Ectodermal cell (in vitro differentiated cells): ENCODE measurements around the gene COQ10B. TPM values are rescaled to one million over a fixed set of nuclear protein-coding genes. Genes with fewer than 3 reads are reported as not detected.
A peak's percentile ranks its signal among the peaks of the same experiment; 100 is the strongest.

Source experiments
- H3K27ac ChIP-seq: 2 replicates; pipeline ENCODE4 v1.7.0; 2013; ENCODE audit warnings: mild to moderate bottlenecking, low read depth, low read length; ENCODE audit not compliant: insufficient read depth, poor library complexity, severe bottlenecking
- H3K27me3 ChIP-seq: 2 replicates; pipeline ENCODE4 v1.7.0; 2013; ENCODE audit warnings: mild to moderate bottlenecking, low read length; ENCODE audit not compliant: insufficient read depth, control insufficient read depth, poor library complexity, severe bottlenecking
- H3K36me3 ChIP-seq: one replicate; pipeline ENCODE4 v1.7.0; 2013; ENCODE audit warnings: low read length; ENCODE audit not compliant: control insufficient read depth, insufficient read depth
- H3K4me1 ChIP-seq: one replicate; pipeline ENCODE4 v1.7.0; 2013; ENCODE audit warnings: low read length; ENCODE audit not compliant: control insufficient read depth, insufficient read depth
- H3K4me3 ChIP-seq: 2 replicates; pipeline ENCODE4 v1.7.0; 2013; ENCODE audit warnings: low read depth, low read length, control low read depth; ENCODE audit not compliant: insufficient read depth
- H3K9me3 ChIP-seq: 2 replicates; pipeline ENCODE4 v1.7.0; 2013; ENCODE audit warnings: mild to moderate bottlenecking, low read length, moderate library complexity; ENCODE audit not compliant: control insufficient read depth
- WGBS, 2 experiments: methylation state at CpG; one replicate each; pipeline ENCODE4 v1.1.7; 2013; ENCODE audit warnings: missing lambda C conversion rate in 2 of 2; 5-methylcytosine and 5-hydroxymethylcytosine counted together
- polyA plus RNA-seq, 4 experiments: library from polyadenylated mRNA; stranded (reverse); fragments of 50-300 nt; gene quantifications; one replicate each; pipeline ENCODE4 v1.2.3, GENCODE V29; 2013

COQ10B gene
- 13.2 TPM for polyA plus RNA-seq (2013, experiment 1 of 4)
- 15.0 TPM for polyA plus RNA-seq (2013, experiment 2 of 4)
- polyA plus RNA-seq (2013, experiment 3 of 4), result 14.6 TPM
- 14.9 TPM for polyA plus RNA-seq (2013, experiment 4 of 4)

DNA sequence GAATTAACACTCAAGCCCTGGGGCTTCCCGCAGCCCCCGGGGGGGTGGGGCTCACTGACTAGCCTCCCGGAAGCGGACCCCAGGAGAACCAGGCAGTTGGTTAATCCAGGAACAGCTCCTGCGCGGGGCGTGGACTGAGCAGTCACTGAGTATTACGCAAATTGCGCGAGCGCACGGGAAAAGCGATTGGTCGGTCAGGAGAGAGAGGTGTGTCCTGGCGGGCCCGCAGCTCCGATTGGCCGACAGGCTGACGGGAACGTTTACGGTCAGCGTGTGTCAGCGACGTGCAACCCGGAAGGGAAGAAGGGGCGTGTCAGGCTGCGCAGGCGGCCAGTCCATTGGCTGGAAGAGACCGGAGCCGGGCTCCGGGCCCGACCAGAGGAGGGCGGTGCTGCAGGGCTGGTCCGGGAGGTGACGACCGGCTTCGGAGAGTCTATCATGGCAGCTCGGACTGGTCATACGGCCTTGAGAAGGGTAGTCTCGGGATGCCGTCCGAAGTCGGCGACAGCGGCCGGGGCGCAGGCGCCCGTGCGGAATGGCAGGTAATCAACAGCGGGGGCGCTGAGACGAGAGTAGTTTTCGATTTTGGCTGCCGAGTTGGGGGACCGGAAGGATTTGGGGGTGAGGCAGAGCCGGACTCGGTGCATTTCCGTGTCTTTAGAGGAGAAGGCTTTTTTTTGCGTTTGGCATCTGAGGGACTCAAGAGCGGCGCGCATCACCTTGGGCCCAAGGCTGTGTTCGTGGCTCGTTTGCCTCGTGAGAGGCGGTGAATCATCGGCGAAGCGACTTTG is at the start of gene COQ10B:
COQ10B (plus strand) TSS at position 430 of the 791 bp plus-strand sequence; CDS start at position 439, 9 bp downstream.
- Histone ChIP-seq H3K27ac (peak within 1 kb of the TSS; percentile 95), H3K9me3 (no peaks in the 10 kb centered on the region), H3K4me3 (peak within 1 kb of the TSS; percentile 88), H3K27me3 (no peaks in the 10 kb centered on the region), H3K36me3 (no peaks in the 10 kb centered on the region), H3K4me1 (peaks cover 3% of the 10 kb centered on the region)
- WGBS, 2 experiments, result 0 to 1% methylated on average over 70 of the region's 70 CpGs

DNA sequence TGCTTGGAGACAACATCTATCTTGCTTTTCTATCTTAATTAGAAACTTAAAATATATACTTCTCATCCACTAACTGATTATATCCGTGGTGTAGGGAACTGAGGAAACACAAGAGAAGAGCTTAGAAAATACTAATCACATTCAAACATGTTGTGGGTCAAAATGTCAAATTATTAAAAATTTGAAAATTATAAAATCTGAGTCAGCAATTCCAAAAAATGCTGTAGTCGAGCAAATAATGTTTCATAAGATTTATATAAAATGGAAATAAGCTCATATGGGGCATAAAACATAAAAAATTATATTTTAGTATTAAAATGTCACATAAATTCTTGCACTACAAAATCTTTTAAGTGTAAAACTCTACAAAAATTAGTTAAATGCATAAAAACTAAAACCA is 47.8 kb upstream of the COQ10B start:
- Histone ChIP-seq H3K36me3 (peaks cover 67% of the 10 kb centered on the region), H3K4me3 (no peak overlapping the region), H3K27me3 (no peaks in the 10 kb centered on the region), H3K27ac (no peak overlapping the region), H3K4me1 (no peaks in the 10 kb centered on the region), H3K9me3 (no peaks in the 10 kb centered on the region)
- no CpG with 5 or more reads among the region's 2 CpGs for WGBS, 2 experiments

DNA sequence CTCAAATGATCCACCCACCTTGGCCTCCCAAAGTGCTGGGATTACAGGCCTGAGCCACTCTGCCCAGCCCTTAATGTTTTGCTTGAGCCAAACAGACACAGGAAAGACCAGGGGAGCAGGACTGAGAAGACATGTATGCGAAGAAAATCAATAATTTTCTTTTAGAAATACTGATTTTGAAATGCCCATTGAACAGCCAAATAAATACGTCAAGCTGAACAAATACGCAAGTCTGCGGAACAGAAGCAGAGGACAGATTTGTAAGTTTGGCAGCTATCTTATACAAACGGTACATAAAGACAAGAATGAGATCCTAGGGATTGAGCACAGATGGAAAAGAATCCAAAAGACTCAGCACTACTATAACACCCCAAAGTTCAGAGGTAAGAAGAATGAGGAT is 39.3 kb upstream of the COQ10B start:
- WGBS, 2 experiments, result 96% methylated on average over 5 of the region's 5 CpGs
- Histone ChIP-seq H3K9me3 (no peaks in the 10 kb centered on the region), H3K27me3 (no peaks in the 10 kb centered on the region), H3K27ac (no peak overlapping the region), H3K4me1 (no peaks in the 10 kb centered on the region), H3K4me3 (no peak overlapping the region), H3K36me3 (peaks cover 71% of the 10 kb centered on the region)

- H3K36me3 ChIP-seq, result peaks cover 71% of the 10 kb centered on the region
- no peaks in the 10 kb centered on the region for H3K9me3 ChIP-seq
- H3K4me3 ChIP-seq, result no peak overlapping the region
- no peaks in the 10 kb centered on the region for H3K4me1 ChIP-seq
- H3K27me3 ChIP-seq, result no peaks in the 10 kb centered on the region
- H3K27ac ChIP-seq, result no peak overlapping the region
- 97 to 99% methylated on average over 2 of the region's 2 CpGs for WGBS, 2 experiments
These were observed 38.8 kb upstream of the COQ10B start for GRCh38 chr2:197414515-197414914.

- no peaks in the 10 kb centered on the region for H3K27me3 ChIP-seq
- 88 to 100% methylated on average over 1 of the region's 1 CpG for WGBS, 2 experiments
- peaks cover 72% of the 10 kb centered on the region for H3K36me3 ChIP-seq
- H3K27ac ChIP-seq, result no peak overlapping the region
- H3K4me3 ChIP-seq, result no peak overlapping the region
- H3K9me3 ChIP-seq, result no peaks in the 10 kb centered on the region
- no peaks in the 10 kb centered on the region for H3K4me1 ChIP-seq
These were observed 37.1 kb upstream of the COQ10B start for GRCh38 chr2:197416268-197416667.

GRCh38 chr2:197419438-197419837 is 33.9 kb upstream of the COQ10B start:
- no peak overlapping the region for H3K4me3 ChIP-seq
- H3K36me3 ChIP-seq, result peaks cover 61% of the 10 kb centered on the region
- no peak overlapping the region for H3K27ac ChIP-seq
- H3K4me1 ChIP-seq, result no peaks in the 10 kb centered on the region
- H3K27me3 ChIP-seq, result no peaks in the 10 kb centered on the region
- H3K9me3 ChIP-seq, result no peaks in the 10 kb centered on the region

GRCh38 chr2:197423307-197423706 is 30.0 kb upstream of the COQ10B start:
- H3K4me3 ChIP-seq, result no peak overlapping the region
- peaks cover 30% of the 10 kb centered on the region for H3K36me3 ChIP-seq
- H3K27ac ChIP-seq, result no peak overlapping the region
- WGBS, 2 experiments, result 87 to 92% methylated on average over 2 of the region's 2 CpGs
- H3K4me1 ChIP-seq, result no peaks in the 10 kb centered on the region
- no peaks in the 10 kb centered on the region for H3K27me3 ChIP-seq
- no peaks in the 10 kb centered on the region for H3K9me3 ChIP-seq

GRCh38 chr2:197425550-197425949 is 27.8 kb upstream of the COQ10B start:
- Histone ChIP-seq H3K4me1 (no peaks in the 10 kb centered on the region), H3K4me3 (no peak overlapping the region), H3K36me3 (peaks cover 9% of the 10 kb centered on the region), H3K27me3 (no peaks in the 10 kb centered on the region), H3K9me3 (no peaks in the 10 kb centered on the region), H3K27ac (no peak overlapping the region)
- WGBS, 2 experiments, result 91 to 94% methylated on average over 7 of the region's 7 CpGs

- H3K4me3 ChIP-seq, result no peak overlapping the region
- H3K9me3 ChIP-seq, result no peaks in the 10 kb centered on the region
- peaks cover 6% of the 10 kb centered on the region for H3K36me3 ChIP-seq
- H3K27me3 ChIP-seq, result no peaks in the 10 kb centered on the region
- H3K27ac ChIP-seq, result no peak overlapping the region
- 100% methylated on average over 2 of the region's 2 CpGs for WGBS, 2 experiments
- peaks cover 3% of the 10 kb centered on the region for H3K4me1 ChIP-seq
These were observed 26.4 kb upstream of the COQ10B start for GRCh38 chr2:197426723-197427603.

GRCh38 chr2:197427986-197428385 is 25.4 kb upstream of the COQ10B start:
- H3K4me1 ChIP-seq, result peaks cover 13% of the 10 kb centered on the region
- H3K36me3 ChIP-seq, result peaks cover 6% of the 10 kb centered on the region
- WGBS, 2 experiments, result 92 to 100% methylated on average over 2 to 3 of the region's 3 CpGs
- no peak overlapping the region for H3K4me3 ChIP-seq
- H3K27ac ChIP-seq, result no peak overlapping the region
- no peaks in the 10 kb centered on the region for H3K9me3 ChIP-seq
- H3K27me3 ChIP-seq, result no peaks in the 10 kb centered on the region
